Liver (tissue), 9 donors: ENCODE data around the gene BEND3. TPM values are rescaled to one million over a fixed set of nuclear protein-coding genes. Genes with fewer than 3 reads are reported as not detected.

Experiments used
- DNase-seq: peaks from one replicate; pipeline ENCODE4 v3.0.0-alpha.2; 2017; ENCODE audit warnings: low spot score
- H3K27ac ChIP-seq, 2 donors: one replicate each; pipeline ENCODE4 v1.7.0; 2013; ENCODE audit warnings: inconsistent platforms in 2 of 2, low read length in 2 of 2, control low read depth in 1 of 2, low read depth in 1 of 2, mild to moderate bottlenecking in 1 of 2
- H3K27me3 ChIP-seq, 4 donors: one replicate each; pipeline versions ENCODE4 v1.6.1 to v1.7.0; 2013; ENCODE audit warnings: low read length in 3 of 4, inconsistent platforms in 1 of 4, mild to moderate bottlenecking in 1 of 4, moderate library complexity in 1 of 4; ENCODE audit not compliant: control insufficient read depth in 4 of 4, insufficient read depth in 4 of 4
- H3K36me3 ChIP-seq, 4 donors: one replicate each; pipeline versions ENCODE4 v1.6.1 to v1.7.0; 2013; ENCODE audit warnings: low read length in 3 of 4, mild to moderate bottlenecking in 3 of 4, low read depth in 1 of 4, moderate library complexity in 1 of 4; ENCODE audit not compliant: control insufficient read depth in 4 of 4, insufficient read depth in 3 of 4
- H3K4me1 ChIP-seq, 4 donors: one replicate each; pipeline versions ENCODE4 v1.6.1 to v1.7.0; 2013; ENCODE audit warnings: low read length in 3 of 4, mild to moderate bottlenecking in 3 of 4, moderate library complexity in 1 of 4; ENCODE audit not compliant: control insufficient read depth in 4 of 4, insufficient read depth in 4 of 4
- H3K4me3 ChIP-seq, 3 donors: one replicate each; pipeline versions ENCODE4 v1.6.1 to v1.7.0; 2013; ENCODE audit warnings: low read length in 3 of 3, control low read depth in 1 of 3, low read depth in 1 of 3, mild to moderate bottlenecking in 1 of 3
- H3K9ac ChIP-seq, 2 donors: one replicate each; pipeline ENCODE4 v1.7.0; 2013; ENCODE audit warnings: low read length in 2 of 2, mild to moderate bottlenecking in 2 of 2, moderate library complexity in 2 of 2, control low read depth in 1 of 2, low read depth in 1 of 2
- H3K9me3 ChIP-seq, 4 donors: one replicate each; pipeline versions ENCODE4 v1.6.1 to v1.7.0; 2013; ENCODE audit warnings: low read length in 3 of 4; ENCODE audit not compliant: control insufficient read depth in 4 of 4
- EGR1 ChIP-seq, 2 donors: IDR thresholded peaks; 2 replicates each; pipeline ENCODE4 v1.6.1; 2016 to 2018; ENCODE audit warnings: antibody characterized with exemption in 2 of 2, low read depth in 2 of 2
- FOXA1 ChIP-seq: IDR thresholded peaks from 2 replicates; pipeline ENCODE4 v1.6.1; 2016; ENCODE audit warnings: antibody characterized with exemption
- FOXA2 ChIP-seq: IDR thresholded peaks from 2 replicates; pipeline ENCODE4 v1.6.1; 2016; ENCODE audit warnings: antibody characterized with exemption
- GABPA ChIP-seq, 2 donors: IDR thresholded peaks in 1 of 2; conservative IDR thresholded peaks in 1 of 2; 2 replicates each; pipeline ENCODE4 v1.6.1; 2016; ENCODE audit warnings: antibody characterized with exemption in 2 of 2, mild to moderate bottlenecking in 1 of 2, moderate library complexity in 1 of 2
- HNF4A ChIP-seq, 2 donors: conservative IDR thresholded peaks; 2 replicates each; pipeline ENCODE4 v1.6.1; 2016; ENCODE audit warnings: antibody characterized with exemption in 2 of 2, mild to moderate bottlenecking in 2 of 2
- HNF4G ChIP-seq: IDR thresholded peaks from 2 replicates; pipeline ENCODE4 v1.6.1; 2016; ENCODE audit warnings: antibody characterized with exemption
- JUND ChIP-seq, 2 donors: IDR thresholded peaks; 2 replicates each; pipeline ENCODE4 v1.6.1; 2016; ENCODE audit warnings: antibody characterized with exemption in 2 of 2
- NR2F2 ChIP-seq: IDR thresholded peaks from 2 replicates; pipeline ENCODE4 v1.6.1; 2016; ENCODE audit warnings: antibody characterized with exemption
- RAD21 ChIP-seq, 2 donors: IDR thresholded peaks; 2 replicates each; pipeline ENCODE4 v1.6.1; 2016; ENCODE audit warnings: antibody characterized with exemption in 2 of 2, mild to moderate bottlenecking in 2 of 2
- RXRA ChIP-seq, 2 donors: IDR thresholded peaks; 2 replicates each; pipeline ENCODE4 v1.6.1; 2017 to 2018; ENCODE audit warnings: antibody characterized with exemption in 2 of 2, mild to moderate bottlenecking in 1 of 2
- SP1 ChIP-seq: IDR thresholded peaks from 2 replicates; pipeline ENCODE4 v1.6.1; 2018; ENCODE audit warnings: antibody characterized with exemption, mild to moderate bottlenecking
- TAF1 ChIP-seq: conservative IDR thresholded peaks from 2 replicates; pipeline ENCODE4 v1.6.1; 2016; ENCODE audit warnings: antibody characterized with exemption, mild to moderate bottlenecking
- YY1 ChIP-seq: IDR thresholded peaks from 2 replicates; pipeline ENCODE4 v1.6.1; 2016; ENCODE audit warnings: antibody characterized with exemption, mild to moderate bottlenecking
- WGBS: extraction: QIAGEN DNeasy Blood & Tissue Kit; methylation state at CpG from one replicate; pipeline ENCODE4 v1.1.7; 2013; 5-methylcytosine and 5-hydroxymethylcytosine counted together
- polyA plus RNA-seq, 2 donors: library from polyadenylated mRNA; stranded (reverse) in 1 of 2; unstranded in 1 of 2; fragments of 200-250 nt in 1 of 2; fragments of >200 nt in 1 of 2; fragmentation: Nextera tagmentation in 1 of 2; extraction: Ambion mirVana in 1 of 2; gene quantifications; one replicate each; pipeline versions ENCODE4 v1.2.1 to v1.2.3, GENCODE V29; 2013 to 2015
- total RNA-seq, 2 donors: library from RNA; depleted of rRNA; stranded (reverse); fragments of >200 nt; gene quantifications; one replicate each; pipeline ENCODE4 v1.2.3, GENCODE V29; 2014
- TF ChIP-seq, protein P1 (sequence below): IDR thresholded peaks from 2 replicates; pipeline ENCODE4 v1.6.1; 2016; ENCODE audit warnings: antibody characterized with exemption
- TF ChIP-seq, protein P2 (sequence below): IDR thresholded peaks from 2 replicates; pipeline ENCODE4 v1.6.1; 2016; ENCODE audit warnings: antibody characterized with exemption
- TF ChIP-seq, protein P3 (sequence below): fragments of 150-350 bp; IDR thresholded peaks from 2 replicates; pipeline ENCODE4 v1.5.1; 2017; ENCODE audit warnings: improper control_type of control experiment, low read depth, low read length; ENCODE audit not compliant: missing input control
- TF ChIP-seq, protein P4 (sequence below): IDR thresholded peaks from 2 replicates; pipeline ENCODE4 v1.6.1; 2016; ENCODE audit warnings: antibody characterized with exemption, mild to moderate bottlenecking
- TF ChIP-seq, protein P5 (sequence below): IDR thresholded peaks from 2 replicates; pipeline ENCODE4 v1.6.1; 2016; ENCODE audit warnings: antibody characterized with exemption
- donor health status: healthy.
- donor health status: healthy.
- donor health status: healthy.
- donor health status: healthy.
- donor health status: healthy.

BEND3 gene
- total and polyA plus RNA-seq, 4 donors: 0.47 to 1.7 (median 1.2) TPM

DNA sequence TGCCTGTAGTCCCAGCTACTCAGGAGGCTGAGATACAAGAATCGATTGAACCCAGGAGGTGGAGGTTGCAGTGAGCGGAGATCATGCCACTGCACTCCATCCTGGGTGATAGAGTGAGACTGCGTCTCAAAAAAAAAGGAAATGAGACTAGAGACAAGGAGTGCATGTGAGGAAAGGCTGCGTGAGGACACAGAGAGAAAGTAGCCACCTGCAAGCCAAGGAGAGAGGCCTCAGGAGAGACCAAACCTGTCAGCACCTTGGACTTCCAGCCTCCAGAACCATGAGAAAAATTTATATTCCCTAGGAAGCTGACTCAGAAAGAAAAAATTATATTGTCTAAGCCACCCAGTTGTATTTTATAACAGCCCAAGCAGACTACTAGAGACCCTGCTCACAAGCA is 7.4 kb upstream of the BEND3 start:
- Histone ChIP-seq H3K9me3 (no peaks in the 10 kb centered on the region), H3K27ac (no peak overlapping the region), H3K9ac (no peak overlapping the region), H3K36me3 (no peaks in the 10 kb centered on the region), H3K4me3 (no peak overlapping the region), H3K27me3 (no peaks in the 10 kb centered on the region), H3K4me1 (no peaks in the 10 kb centered on the region)
- no peak for DNase-seq
- WGBS: 91% methylated on average over 4 of the region's 4 CpGs
- TF ChIP-seq, protein P1, sequence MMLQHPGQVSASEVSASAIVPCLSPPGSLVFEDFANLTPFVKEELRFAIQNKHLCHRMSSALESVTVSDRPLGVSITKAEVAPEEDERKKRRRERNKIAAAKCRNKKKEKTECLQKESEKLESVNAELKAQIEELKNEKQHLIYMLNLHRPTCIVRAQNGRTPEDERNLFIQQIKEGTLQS: no peak

DNA sequence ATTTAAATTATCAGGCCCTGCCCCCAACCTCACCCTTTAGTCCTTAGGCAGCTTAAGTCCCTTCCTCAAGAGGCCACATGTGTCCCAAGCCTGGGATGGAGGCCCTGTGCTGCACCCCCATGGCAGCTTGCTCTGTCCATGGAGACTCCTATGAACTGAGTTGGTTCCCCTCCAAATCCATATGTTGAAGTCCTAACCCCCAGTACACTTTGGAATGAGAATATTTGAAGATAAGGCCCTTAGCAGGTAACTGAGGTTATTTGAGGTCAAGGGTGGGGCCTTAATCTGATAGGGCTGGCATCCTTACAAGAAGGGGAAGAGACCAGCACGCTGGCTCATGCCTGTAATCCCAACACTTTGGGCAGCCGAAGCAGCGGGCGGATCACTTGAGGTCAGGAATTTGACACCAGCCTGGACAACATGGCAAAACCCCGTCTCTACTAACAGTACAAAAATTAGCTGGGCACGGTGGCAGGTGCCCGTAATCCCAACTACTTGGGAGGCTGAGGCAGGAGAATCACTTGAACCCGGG is 6.7 kb upstream of the BEND3 start:
- no peaks in the 10 kb centered on the region for H3K36me3 ChIP-seq
- H3K27ac ChIP-seq: no peak overlapping the region
- H3K4me1 ChIP-seq: no peaks in the 10 kb centered on the region
- no peak overlapping the region for H3K9ac ChIP-seq
- H3K4me3 ChIP-seq: no peak overlapping the region
- TF ChIP-seq RXRA (IDR thresholded peaks at IDR 0.05) (no peak), GABPA (IDR thresholded peaks at IDR 0.05 in 1 of 2, conservative IDR thresholded peaks at IDR 0.05 in 1 of 2) (no peak), EGR1 (IDR thresholded peaks at IDR 0.05; ENCODE audit: low read depth in 2 of 2) (no peak), YY1 (no peak), RAD21 (IDR thresholded peaks at IDR 0.05) (no peak), SP1 (no peak), HNF4G (no peak), HNF4A (conservative IDR thresholded peaks at IDR 0.05) (no peak), FOXA1 (no peak), JUND (IDR thresholded peaks at IDR 0.05) (no peak), TAF1 (no peak), NR2F2 (no peak), FOXA2 (no peak)
- TF ChIP-seq, protein P2, sequence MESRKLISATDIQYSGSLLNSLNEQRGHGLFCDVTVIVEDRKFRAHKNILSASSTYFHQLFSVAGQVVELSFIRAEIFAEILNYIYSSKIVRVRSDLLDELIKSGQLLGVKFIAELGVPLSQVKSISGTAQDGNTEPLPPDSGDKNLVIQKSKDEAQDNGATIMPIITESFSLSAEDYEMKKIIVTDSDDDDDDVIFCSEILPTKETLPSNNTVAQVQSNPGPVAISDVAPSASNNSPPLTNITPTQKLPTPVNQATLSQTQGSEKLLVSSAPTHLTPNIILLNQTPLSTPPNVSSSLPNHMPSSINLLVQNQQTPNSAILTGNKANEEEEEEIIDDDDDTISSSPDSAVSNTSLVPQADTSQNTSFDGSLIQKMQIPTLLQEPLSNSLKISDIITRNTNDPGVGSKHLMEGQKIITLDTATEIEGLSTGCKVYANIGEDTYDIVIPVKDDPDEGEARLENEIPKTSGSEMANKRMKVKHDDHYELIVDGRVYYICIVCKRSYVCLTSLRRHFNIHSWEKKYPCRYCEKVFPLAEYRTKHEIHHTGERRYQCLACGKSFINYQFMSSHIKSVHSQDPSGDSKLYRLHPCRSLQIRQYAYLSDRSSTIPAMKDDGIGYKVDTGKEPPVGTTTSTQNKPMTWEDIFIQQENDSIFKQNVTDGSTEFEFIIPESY: no peak
- TF ChIP-seq, protein P3, sequence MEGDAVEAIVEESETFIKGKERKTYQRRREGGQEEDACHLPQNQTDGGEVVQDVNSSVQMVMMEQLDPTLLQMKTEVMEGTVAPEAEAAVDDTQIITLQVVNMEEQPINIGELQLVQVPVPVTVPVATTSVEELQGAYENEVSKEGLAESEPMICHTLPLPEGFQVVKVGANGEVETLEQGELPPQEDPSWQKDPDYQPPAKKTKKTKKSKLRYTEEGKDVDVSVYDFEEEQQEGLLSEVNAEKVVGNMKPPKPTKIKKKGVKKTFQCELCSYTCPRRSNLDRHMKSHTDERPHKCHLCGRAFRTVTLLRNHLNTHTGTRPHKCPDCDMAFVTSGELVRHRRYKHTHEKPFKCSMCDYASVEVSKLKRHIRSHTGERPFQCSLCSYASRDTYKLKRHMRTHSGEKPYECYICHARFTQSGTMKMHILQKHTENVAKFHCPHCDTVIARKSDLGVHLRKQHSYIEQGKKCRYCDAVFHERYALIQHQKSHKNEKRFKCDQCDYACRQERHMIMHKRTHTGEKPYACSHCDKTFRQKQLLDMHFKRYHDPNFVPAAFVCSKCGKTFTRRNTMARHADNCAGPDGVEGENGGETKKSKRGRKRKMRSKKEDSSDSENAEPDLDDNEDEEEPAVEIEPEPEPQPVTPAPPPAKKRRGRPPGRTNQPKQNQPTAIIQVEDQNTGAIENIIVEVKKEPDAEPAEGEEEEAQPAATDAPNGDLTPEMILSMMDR: no peak
- TF ChIP-seq, protein P4, sequence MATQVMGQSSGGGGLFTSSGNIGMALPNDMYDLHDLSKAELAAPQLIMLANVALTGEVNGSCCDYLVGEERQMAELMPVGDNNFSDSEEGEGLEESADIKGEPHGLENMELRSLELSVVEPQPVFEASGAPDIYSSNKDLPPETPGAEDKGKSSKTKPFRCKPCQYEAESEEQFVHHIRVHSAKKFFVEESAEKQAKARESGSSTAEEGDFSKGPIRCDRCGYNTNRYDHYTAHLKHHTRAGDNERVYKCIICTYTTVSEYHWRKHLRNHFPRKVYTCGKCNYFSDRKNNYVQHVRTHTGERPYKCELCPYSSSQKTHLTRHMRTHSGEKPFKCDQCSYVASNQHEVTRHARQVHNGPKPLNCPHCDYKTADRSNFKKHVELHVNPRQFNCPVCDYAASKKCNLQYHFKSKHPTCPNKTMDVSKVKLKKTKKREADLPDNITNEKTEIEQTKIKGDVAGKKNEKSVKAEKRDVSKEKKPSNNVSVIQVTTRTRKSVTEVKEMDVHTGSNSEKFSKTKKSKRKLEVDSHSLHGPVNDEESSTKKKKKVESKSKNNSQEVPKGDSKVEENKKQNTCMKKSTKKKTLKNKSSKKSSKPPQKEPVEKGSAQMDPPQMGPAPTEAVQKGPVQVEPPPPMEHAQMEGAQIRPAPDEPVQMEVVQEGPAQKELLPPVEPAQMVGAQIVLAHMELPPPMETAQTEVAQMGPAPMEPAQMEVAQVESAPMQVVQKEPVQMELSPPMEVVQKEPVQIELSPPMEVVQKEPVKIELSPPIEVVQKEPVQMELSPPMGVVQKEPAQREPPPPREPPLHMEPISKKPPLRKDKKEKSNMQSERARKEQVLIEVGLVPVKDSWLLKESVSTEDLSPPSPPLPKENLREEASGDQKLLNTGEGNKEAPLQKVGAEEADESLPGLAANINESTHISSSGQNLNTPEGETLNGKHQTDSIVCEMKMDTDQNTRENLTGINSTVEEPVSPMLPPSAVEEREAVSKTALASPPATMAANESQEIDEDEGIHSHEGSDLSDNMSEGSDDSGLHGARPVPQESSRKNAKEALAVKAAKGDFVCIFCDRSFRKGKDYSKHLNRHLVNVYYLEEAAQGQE: no peak
- TF ChIP-seq, protein P1: no peak
- TF ChIP-seq, protein P5, sequence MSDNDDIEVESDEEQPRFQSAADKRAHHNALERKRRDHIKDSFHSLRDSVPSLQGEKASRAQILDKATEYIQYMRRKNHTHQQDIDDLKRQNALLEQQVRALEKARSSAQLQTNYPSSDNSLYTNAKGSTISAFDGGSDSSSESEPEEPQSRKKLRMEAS: no peak
- 92% methylated on average over 8 of the region's 8 CpGs for WGBS
- H3K27me3 ChIP-seq: no peaks in the 10 kb centered on the region
- DNase-seq: no peak
- no peaks in the 10 kb centered on the region for H3K9me3 ChIP-seq
